WTC11 (cell line): ENCODE measurements around the gene ARID1A.

ENCODE experiments used
- CREM ChIP-seq: sonication (generic); formaldehyde crosslinking; IDR thresholded peaks from 2 replicates; pipeline ENCODE4 v1.8.1; 2022; ENCODE audit warnings: mild to moderate bottlenecking, missing genetic modification reagents, moderate library complexity
- MXD4 ChIP-seq: fragments of 250-450 bp; sonication (Bioruptor Pico); IDR thresholded peaks from 2 replicates; pipeline ENCODE4 v1.8.0; 2021; ENCODE audit warnings: mild to moderate bottlenecking, moderate library complexity, borderline replicate concordance
- MYBL2 ChIP-seq: sonication (generic); formaldehyde crosslinking; IDR thresholded peaks from 2 replicates; pipeline ENCODE4 v1.8.1; 2023; ENCODE audit warnings: mild to moderate bottlenecking, moderate library complexity, missing genetic modification reagents
- NFYB ChIP-seq: sonication (generic); formaldehyde crosslinking; conservative IDR thresholded peaks from 2 replicates; pipeline ENCODE4 v1.8.0; 2022; ENCODE audit warnings: low read depth, missing genetic modification reagents
- SP1 ChIP-seq: sonication (generic); formaldehyde crosslinking; conservative IDR thresholded peaks from 2 replicates; pipeline ENCODE4 v1.8.1; 2022; ENCODE audit warnings: missing genetic modification reagents
- TP53 ChIP-seq: sonication (generic); formaldehyde crosslinking; IDR thresholded peaks from 2 replicates; pipeline ENCODE4 v1.8.1; 2023; ENCODE audit warnings: mild to moderate bottlenecking, missing genetic modification reagents
- TF ChIP-seq, protein P1 (sequence below): sonication (generic); formaldehyde crosslinking; IDR thresholded peaks from 2 replicates; pipeline ENCODE4 v1.8.1; 2022; ENCODE audit warnings: mild to moderate bottlenecking, moderate library complexity, missing genetic modification reagents
- TF ChIP-seq, protein P2 (sequence below): fragments of 200-600 bp; IDR thresholded peaks from 2 replicates; pipeline ENCODE4 v1.8.0; 2022; ENCODE audit warnings: antibody characterized with exemption
- TF ChIP-seq, protein P3 (sequence below): sonication (generic); formaldehyde crosslinking; IDR thresholded peaks from 2 replicates; pipeline ENCODE4 v1.8.0; 2022; ENCODE audit warnings: mild to moderate bottlenecking, missing genetic modification reagents
- TF ChIP-seq, protein P4 (sequence below): sonication (generic); formaldehyde crosslinking; IDR thresholded peaks from 2 replicates; pipeline ENCODE4 v1.8.0; 2022; ENCODE audit warnings: mild to moderate bottlenecking, missing genetic modification reagents

GRCh38 chr1:26827106-26827604 lies 131.3 kb downstream of the ARID1A start:
- TF ChIP-seq SP1 (CRISPR knock-in tag) (no peak), MXD4 (no peak), MYBL2 (no peak), NFYB (CRISPR knock-in tag) (no peak), TP53 (CRISPR knock-in tag) (no peak), CREM (CRISPR knock-in tag) (no peak)
- TF ChIP-seq, protein P1, sequence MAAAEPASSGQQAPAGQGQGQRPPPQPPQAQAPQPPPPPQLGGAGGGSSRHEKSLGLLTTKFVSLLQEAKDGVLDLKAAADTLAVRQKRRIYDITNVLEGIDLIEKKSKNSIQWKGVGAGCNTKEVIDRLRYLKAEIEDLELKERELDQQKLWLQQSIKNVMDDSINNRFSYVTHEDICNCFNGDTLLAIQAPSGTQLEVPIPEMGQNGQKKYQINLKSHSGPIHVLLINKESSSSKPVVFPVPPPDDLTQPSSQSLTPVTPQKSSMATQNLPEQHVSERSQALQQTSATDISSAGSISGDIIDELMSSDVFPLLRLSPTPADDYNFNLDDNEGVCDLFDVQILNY (CRISPR knock-in tag): no peak
- TF ChIP-seq, protein P2, sequence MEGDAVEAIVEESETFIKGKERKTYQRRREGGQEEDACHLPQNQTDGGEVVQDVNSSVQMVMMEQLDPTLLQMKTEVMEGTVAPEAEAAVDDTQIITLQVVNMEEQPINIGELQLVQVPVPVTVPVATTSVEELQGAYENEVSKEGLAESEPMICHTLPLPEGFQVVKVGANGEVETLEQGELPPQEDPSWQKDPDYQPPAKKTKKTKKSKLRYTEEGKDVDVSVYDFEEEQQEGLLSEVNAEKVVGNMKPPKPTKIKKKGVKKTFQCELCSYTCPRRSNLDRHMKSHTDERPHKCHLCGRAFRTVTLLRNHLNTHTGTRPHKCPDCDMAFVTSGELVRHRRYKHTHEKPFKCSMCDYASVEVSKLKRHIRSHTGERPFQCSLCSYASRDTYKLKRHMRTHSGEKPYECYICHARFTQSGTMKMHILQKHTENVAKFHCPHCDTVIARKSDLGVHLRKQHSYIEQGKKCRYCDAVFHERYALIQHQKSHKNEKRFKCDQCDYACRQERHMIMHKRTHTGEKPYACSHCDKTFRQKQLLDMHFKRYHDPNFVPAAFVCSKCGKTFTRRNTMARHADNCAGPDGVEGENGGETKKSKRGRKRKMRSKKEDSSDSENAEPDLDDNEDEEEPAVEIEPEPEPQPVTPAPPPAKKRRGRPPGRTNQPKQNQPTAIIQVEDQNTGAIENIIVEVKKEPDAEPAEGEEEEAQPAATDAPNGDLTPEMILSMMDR: no peak
- TF ChIP-seq, protein P3, sequence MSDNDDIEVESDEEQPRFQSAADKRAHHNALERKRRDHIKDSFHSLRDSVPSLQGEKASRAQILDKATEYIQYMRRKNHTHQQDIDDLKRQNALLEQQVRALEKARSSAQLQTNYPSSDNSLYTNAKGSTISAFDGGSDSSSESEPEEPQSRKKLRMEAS (CRISPR knock-in tag): no peak
- TF ChIP-seq, protein P4, sequence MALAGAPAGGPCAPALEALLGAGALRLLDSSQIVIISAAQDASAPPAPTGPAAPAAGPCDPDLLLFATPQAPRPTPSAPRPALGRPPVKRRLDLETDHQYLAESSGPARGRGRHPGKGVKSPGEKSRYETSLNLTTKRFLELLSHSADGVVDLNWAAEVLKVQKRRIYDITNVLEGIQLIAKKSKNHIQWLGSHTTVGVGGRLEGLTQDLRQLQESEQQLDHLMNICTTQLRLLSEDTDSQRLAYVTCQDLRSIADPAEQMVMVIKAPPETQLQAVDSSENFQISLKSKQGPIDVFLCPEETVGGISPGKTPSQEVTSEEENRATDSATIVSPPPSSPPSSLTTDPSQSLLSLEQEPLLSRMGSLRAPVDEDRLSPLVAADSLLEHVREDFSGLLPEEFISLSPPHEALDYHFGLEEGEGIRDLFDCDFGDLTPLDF (CRISPR knock-in tag): no peak
